Ureter (tissue), 1 donor: ENCODE results near the gene RIMBP2. TPM values are rescaled to one million over a fixed set of nuclear protein-coding genes. Genes with fewer than 3 reads are reported as not detected.
"Not testable (repeated sequence)": the region's sequence is repeated elsewhere in the genome, so short reads cannot be mapped to it uniquely, and the experiment has no call there.

Experiments
- DNase-seq: peaks from one replicate; pipeline ENCODE4 v3.0.0-alpha.2; 2020; ENCODE audit warnings: low spot score
- total RNA-seq: library from RNA; stranded (reverse); gene quantifications from one replicate; pipeline ENCODE4 v1.2.4, GENCODE V29; 2023
- donor health status: DM: yes; HTN: yes; CAD: no.

The RIMBP2 gene
- total RNA-seq, 1 donor from 2014 or later, result 0.57 TPM

GRCh38 chr12:130658145-130658911 is 57.8 kb downstream of the RIMBP2 start:
- no peak for DNase-seq

- no peak for DNase-seq
These were observed 59.7 kb downstream of the RIMBP2 start for GRCh38 chr12:130656411-130656810.

- no peak for DNase-seq
These were observed 60.2 kb downstream of the RIMBP2 start for GRCh38 chr12:130655881-130656280.

GRCh38 chr12:130655010-130655409 is 61.1 kb downstream of the RIMBP2 start:
- no peak for DNase-seq

GRCh38 chr12:130651188-130651959 is 64.7 kb downstream of the RIMBP2 start:
- DNase-seq, result no peak

- no peak for DNase-seq
These were observed 66.0 kb downstream of the RIMBP2 start for GRCh38 chr12:130650131-130650530.

GRCh38 chr12:130649101-130650045 is 66.7 kb downstream of the RIMBP2 start:
- no peak for DNase-seq

- no peak for DNase-seq
These were observed 68.3 kb downstream of the RIMBP2 start for GRCh38 chr12:130647814-130648213.

GRCh38 chr12:130646716-130647370 is 69.3 kb downstream of the RIMBP2 start:
- no peak for DNase-seq

- DNase-seq, result not testable (repeated sequence)
These were observed 69.9 kb downstream of the RIMBP2 start for GRCh38 chr12:130646191-130646590.

GRCh38 chr12:130645751-130646150 is 70.3 kb downstream of the RIMBP2 start:
- no peak for DNase-seq

GRCh38 chr12:130644566-130644965 is 71.5 kb downstream of the RIMBP2 start:
- no peak for DNase-seq

- DNase-seq, result no peak
These were observed 72.0 kb downstream of the RIMBP2 start for GRCh38 chr12:130644146-130644545.

GRCh38 chr12:130642856-130643255 is 73.2 kb downstream of the RIMBP2 start:
- DNase-seq, result no peak

GRCh38 chr12:130641533-130642184 is 74.4 kb downstream of the RIMBP2 start:
- DNase-seq, result no peak

GRCh38 chr12:130640901-130641300 is 75.2 kb downstream of the RIMBP2 start:
- DNase-seq, result no peak

GRCh38 chr12:130640496-130640895 is 75.6 kb downstream of the RIMBP2 start:
- no peak for DNase-seq

GRCh38 chr12:130639476-130640424 is 76.3 kb downstream of the RIMBP2 start:
- DNase-seq, result no peak

- no peak for DNase-seq
These were observed 79.7 kb downstream of the RIMBP2 start for GRCh38 chr12:130636370-130636769.

- DNase-seq, result no peak
These were observed 81.2 kb downstream of the RIMBP2 start for GRCh38 chr12:130634866-130635265.
